H1 (cell line): Measurements from ENCODE around the gene GPR42. TPM values are rescaled to one million over a fixed set of nuclear protein-coding genes. Genes with fewer than 3 reads are reported as not detected.

Experiments
- RAD21 ChIP-seq, 2 experiments: IDR thresholded peaks in 1 of 2; conservative IDR thresholded peaks in 1 of 2; 2 replicates each; pipeline ENCODE4 v1.6.1; 2011; ENCODE audit warnings: low read depth in 2 of 2, low read length in 2 of 2, improper control_type of control experiment in 1 of 2, inconsistent platforms in 1 of 2, mild to moderate bottlenecking in 1 of 2, moderate library complexity in 1 of 2
- TBP ChIP-seq: IDR thresholded peaks from 2 replicates; pipeline ENCODE4 v1.6.1; 2011; ENCODE audit warnings: low read depth, low read length, improper control_type of control experiment
- polyA plus RNA-seq, 7 experiments: library from polyadenylated mRNA; depleted of rRNA in 3 of 7; stranded (reverse) in 5 of 7; unstranded in 2 of 7; fragments of >200 nt in 5 of 7; fragments of 200-250 nt in 2 of 7; gene quantifications; 1 replicate in 5 of 7; 2 replicates in 1 of 7; 4 replicates in 1 of 7; pipeline versions ENCODE4 v1.2.1 to v1.2.3, GENCODE V29; 2011 to 2013; ENCODE audit warnings: missing spikeins in 2 of 7, mixed read lengths in 2 of 7
- total RNA-seq: library from RNA; stranded (reverse); fragmentation: NEBNext Ultra II Directional; extraction: Animal tissue kit (Norgen Biotek cat#: 25700); gene quantifications from 2 replicates; pipeline ENCODE4 v1.2.1, GENCODE V29; 2021
- TF ChIP-seq, protein P1 (sequence below), 3 experiments: IDR thresholded peaks; 1 replicate in 2 of 3; 2 replicates in 1 of 3; pipeline versions ENCODE4 v1.5.1 to v1.6.1; 2011; ENCODE audit warnings: low read length in 3 of 3, mild to moderate bottlenecking in 3 of 3, inconsistent platforms in 2 of 3, low read depth in 1 of 3, moderate library complexity in 1 of 3; ENCODE audit not compliant: insufficient read depth in 1 of 3; ENCODE audit errors: control extremely low read depth in 1 of 3

Gene GPR42
- total and polyA plus RNA-seq, 2 of the 8 experiments (the other 6 are each of a cell fraction or from before 2014, with no cell fraction given), result not detected

DNA sequence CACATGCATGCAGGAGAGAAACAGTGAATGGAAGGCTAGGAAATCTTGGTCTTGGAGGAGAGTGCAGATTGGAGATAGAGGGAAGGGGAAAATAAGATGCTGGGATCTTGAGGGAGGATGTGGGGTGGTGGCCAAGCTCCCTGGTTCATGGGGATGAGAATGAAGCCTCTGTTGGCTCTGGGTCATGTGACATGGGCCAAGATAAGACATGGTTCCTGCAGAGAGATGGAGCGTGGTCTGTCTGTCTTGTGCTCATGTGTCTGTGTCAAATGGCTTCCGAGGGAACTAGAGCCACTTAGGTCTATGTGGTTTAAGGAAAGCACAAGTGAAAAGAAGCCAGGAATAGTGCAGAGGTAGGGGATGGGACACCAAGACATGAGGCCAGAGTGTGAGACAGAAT lies 46.4 kb downstream of the GPR42 start (continued):
- TF ChIP-seq RAD21 (IDR thresholded peaks at IDR 0.05 in 1 of 2, conservative IDR thresholded peaks at IDR 0.05 in 1 of 2; ENCODE audit: low read depth in 2 of 2, low read length in 2 of 2), result no peak
- TF ChIP-seq TBP, result no peak
- TF ChIP-seq, protein P1, sequence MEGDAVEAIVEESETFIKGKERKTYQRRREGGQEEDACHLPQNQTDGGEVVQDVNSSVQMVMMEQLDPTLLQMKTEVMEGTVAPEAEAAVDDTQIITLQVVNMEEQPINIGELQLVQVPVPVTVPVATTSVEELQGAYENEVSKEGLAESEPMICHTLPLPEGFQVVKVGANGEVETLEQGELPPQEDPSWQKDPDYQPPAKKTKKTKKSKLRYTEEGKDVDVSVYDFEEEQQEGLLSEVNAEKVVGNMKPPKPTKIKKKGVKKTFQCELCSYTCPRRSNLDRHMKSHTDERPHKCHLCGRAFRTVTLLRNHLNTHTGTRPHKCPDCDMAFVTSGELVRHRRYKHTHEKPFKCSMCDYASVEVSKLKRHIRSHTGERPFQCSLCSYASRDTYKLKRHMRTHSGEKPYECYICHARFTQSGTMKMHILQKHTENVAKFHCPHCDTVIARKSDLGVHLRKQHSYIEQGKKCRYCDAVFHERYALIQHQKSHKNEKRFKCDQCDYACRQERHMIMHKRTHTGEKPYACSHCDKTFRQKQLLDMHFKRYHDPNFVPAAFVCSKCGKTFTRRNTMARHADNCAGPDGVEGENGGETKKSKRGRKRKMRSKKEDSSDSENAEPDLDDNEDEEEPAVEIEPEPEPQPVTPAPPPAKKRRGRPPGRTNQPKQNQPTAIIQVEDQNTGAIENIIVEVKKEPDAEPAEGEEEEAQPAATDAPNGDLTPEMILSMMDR (IDR thresholded peaks at IDR 0.05; ENCODE audit: control extremely low read depth in 1 of 3, insufficient read depth in 1 of 3, low read depth in 1 of 3, low read length in 3 of 3), result no peak
